HG03558 (cell line): ENCODE results near the gene CDPF1.
"Not testable (repeated sequence)": the region's sequence is repeated elsewhere in the genome, so short reads cannot be mapped to it uniquely, and the experiment has no call there.

Source experiments
- ATAC-seq: cut with Tn5 transposase; IDR thresholded peaks from one replicate; pipeline ENCODE4 v1.9.1; 2021; ENCODE audit warnings: moderate number of reproducible peaks; ENCODE audit not compliant: unreplicated experiment; ENCODE audit errors: extremely low read depth

CDPF1 gene

DNA sequence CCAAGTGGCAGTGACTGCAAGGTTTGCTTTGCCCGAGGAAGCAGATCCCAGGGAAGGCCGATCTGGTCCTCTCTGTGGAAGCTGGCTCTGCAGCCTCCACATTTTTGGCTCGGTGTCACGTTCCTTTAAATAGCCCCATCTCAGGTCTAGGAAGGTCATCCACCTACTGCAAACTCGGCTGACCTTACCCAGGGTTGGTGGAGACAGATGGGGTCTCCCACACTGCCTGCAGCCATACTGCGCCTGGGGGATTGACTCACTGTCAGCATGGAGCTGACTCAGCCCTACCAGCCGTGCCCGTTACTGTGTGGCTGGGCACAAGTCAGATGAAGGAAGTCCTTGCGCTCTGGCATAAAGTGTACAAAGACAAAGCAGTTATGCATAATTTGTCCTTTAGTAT, 16.9 kb downstream of the CDPF1 start:
- no peak for ATAC-seq

DNA sequence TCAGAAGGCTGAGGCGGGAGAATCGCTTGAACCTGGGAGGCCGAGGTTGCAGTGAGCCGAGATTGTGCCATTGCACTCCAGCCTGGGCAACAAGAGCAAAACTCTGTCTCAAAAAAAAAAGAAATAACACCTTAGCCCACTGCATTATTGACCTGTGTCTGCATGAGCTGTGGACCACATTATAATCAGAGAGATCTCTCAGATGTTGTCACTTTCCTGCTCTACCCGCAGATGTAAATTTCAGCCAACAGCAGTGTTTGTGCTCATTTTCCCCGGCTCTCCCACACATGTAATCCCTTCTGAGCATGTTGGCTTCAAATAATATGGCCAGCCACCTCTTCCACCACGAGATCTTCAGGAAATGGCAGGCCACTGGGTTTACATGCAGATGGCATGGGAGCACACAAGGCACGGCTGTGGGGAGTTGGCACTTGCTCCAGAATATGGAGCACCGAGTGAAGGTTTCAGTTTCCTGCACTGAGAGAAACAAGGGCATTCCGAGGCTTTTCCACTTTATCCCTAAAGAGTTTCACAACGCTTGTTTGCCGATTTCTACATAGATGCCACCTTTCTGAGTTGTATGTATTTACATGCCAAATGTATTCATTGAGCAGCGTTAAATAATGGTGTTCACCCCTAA, 19.7 kb downstream of the CDPF1 start:
- ATAC-seq = no peak

DNA sequence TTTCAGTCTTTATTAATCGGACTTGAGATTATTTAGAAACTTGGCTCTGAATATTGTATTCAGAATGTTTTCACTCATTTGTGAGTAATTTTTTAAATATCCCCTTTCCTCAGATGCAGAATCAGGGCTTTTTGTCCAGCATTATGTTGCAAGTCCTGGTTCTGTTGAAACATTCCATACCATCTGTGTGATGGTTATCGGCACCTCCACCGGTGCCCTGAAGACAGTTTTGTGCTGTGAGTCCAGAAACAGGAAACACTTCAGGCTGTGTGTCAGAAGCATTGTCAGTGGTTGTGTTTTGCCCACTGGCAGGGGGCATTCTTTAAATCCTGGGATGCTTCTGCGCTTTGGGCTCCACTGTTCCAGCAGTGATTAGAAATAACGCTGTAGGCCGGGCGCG, 20.4 kb downstream of the CDPF1 start:
- ATAC-seq = no peak

DNA sequence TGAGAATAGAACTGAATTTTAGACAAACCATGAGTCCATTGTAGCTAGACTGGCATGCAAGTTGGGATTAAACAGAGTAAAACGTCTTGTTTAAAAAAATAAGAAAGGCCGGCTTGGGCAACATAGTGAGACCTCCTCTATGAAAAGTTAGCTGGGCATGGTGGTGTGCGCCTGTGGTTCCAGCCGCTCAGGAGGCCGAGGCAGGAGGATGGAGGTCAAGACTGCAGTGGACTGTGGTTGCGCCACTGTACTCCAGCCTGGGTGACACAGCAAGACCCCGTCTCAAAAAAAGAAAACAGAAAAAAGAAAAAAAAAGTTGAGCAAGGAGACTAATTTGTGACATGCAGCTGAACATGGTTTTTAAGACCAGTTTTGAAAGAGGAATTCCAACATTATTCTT, 23.5 kb downstream of the CDPF1 start:
- no peak for ATAC-seq

DNA sequence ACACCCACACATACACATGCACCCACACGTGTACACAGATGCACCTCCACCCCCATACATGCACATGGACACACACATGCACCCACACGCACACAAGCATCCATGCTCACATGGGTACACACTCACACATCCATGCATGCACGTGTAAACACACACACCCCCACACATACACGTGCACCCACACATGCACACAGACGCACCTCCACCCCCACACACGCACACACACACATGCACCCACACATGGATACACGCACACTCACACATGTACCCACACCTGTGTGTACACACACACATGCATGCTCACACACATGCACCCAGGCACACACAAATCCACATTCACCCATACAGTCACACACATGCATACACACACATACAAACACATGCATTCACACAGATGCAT, 24.5 kb downstream of the CDPF1 start:
- ATAC-seq = no peak

DNA sequence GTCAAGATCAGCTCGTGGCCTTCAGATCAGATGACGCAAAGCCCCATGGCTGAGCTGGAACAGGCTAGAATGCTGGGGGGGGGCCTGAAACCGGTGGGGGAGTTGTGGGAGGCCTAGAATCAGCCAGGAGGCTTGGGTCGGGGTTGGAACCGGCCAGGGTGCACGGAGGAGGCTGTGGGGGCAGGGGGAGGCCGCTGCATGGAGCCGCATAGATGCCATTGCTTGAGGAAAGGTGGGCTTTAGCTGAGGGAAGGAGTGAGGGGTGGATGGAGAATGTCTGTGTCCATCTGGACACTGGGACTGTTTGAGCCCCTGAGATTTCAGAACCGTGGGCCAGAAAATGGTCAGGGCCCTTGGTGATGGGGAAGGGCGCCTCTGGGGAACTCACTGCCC, 25.2 kb downstream of the CDPF1 start:
- ATAC-seq = no peak

DNA sequence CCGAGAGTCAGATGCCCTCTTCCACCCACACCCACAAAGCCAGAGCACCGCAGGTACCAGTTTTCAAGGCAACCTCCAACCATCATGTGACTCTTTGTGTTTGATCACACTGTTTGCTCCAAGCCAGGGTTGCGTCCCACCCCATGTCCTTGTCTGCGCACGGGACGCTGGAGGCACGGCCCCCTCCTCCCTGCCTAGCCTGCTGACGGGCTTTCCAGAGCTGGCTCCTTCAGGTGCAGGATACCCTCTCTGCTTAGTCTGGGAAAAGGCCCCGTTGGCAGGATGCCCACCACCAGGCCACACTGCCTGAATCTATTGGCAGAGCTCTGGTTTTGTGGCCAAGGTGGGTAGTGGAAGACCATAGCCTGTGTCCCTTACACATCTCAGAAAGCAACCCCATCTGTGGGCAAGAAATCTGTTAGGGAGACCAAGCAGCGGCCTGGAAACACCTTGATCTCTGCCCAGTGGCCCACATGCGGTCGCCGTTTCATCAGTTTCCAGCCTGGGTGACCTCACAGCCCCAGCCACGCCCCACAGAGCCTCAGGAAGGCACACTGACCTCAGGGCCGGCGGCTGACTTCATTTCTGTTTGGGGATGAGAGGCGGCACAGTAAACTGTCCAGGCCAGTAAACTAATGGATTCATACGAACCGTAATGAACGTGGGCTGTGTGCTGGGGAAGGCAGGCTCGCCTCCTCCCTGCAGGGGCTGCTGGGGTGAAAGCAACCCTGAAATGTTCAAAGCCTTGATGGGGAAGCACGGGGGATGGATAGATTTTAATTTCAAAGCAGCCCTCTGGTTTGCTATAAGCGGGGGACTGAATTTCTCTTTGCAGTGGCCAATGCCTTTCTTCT, 25.8 kb downstream of the CDPF1 start:
- ATAC-seq = no peak

DNA sequence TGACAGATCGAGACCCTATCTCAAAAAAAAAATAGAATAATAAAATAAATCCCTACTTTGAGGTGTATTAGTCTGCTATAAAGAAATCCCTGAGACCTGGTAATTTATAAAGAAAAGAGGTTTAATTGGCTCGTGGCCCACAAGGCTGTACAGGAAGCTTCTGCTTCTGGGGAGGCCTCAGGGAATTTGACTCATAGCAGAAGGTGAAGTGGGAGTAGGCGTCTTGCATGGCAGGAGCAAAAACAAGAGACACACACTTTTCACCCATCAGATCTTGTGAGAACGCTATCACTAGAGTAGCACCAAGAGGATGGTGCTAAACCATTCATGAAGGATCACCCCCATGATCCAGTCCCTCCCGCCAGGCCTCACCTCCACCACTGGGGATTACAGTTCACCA, 29.2 kb downstream of the CDPF1 start:
- ATAC-seq = no peak

DNA sequence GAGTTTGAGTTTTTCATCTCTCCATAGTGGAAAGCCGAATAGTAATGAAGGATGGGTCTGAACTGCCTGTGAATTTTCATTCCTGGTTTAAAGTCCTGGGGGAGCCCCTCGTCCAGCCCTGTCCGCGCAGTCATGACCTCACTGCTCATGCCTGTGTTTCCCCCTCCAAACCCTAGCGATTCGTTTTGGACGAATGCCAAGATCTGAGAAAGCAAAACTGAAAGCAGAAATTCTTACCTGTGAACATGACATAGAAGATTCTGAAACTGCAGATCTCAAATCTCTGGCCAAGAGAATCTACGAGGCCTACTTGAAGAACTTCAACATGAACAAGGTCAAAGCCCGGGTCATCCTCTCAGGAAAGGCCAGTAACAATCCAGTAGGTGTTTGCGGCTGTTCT, 30.5 kb downstream of the CDPF1 start:
- no peak for ATAC-seq

DNA sequence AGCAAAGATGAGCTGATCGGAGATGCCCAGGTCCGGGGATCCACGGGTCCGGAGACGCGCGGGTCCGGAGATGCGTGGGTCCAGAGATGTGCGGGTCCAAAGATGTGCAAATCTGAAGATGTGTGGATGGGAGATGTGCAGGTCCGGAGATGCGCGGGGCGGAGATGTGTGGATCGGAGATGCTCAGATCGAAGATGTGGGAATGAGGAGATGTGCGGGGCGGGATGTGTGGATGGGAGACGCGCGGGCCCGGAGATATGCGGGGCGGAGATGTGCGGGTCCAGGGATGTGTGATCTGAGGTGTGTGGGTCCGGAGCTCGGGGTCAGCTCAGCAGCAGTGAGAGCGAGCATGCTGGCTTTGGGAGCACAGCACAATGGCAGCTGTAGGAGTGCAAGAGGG, 35.5 kb downstream of the CDPF1 start:
- no peak for ATAC-seq

DNA sequence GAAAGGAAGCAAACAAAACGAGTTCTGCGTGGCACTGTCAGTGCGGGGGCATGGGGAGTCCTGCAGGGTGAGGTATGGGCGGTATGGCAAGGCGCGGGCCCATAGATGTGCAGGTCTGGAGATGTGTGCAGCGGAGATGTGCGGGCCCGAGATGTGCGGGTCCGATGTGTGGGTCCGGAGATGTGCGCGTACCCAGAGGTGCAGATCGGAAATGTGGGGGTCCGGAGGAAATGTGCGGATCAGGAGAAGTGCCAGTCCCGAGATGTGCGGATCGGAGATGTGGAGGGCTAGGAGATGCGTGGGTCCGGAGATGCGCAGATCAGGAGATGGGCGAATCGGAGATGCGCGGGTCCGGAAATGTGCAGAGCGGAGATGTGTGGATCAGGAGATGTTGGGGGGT, 35.9 kb downstream of the CDPF1 start:
- ATAC-seq = no peak

DNA sequence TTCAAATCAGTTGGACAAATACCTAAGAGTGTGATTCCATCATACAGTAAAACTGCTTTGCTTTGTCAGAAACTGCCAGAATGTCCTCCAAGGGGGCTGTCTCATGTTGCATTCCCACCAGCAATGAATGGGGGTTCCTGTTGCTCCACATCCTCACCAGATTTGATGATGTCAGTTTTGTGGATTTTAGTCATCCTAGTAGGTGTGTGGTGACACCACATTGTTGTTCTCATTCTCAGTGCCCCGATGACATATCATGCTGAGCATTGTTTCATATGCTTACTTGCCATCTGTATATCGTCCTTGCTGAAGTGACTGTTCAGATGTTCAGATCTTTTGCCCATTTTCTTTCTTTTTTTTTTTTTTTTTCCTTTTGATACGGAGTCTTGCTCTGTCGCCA, 37.0 kb downstream of the CDPF1 start:
- ATAC-seq = no peak

DNA sequence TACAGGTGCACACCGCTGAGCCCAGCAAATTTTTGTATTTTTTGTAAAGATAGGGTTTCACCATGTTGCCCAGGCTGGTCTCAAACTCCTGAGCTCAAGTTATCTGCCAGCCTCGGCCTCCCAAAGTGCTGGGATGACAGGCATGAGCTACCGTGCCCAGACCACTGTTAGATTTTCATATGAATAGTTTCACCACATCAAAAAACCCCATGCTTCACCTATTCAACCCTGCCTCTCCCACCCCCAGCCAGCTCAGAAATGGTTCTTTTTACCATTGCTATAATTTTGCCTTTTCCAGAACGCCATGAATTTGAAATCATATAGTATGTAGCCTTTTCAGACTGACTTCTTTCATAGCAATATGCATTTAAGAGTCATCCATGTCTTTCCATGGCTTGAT, 37.9 kb downstream of the CDPF1 start:
- no peak for ATAC-seq

DNA sequence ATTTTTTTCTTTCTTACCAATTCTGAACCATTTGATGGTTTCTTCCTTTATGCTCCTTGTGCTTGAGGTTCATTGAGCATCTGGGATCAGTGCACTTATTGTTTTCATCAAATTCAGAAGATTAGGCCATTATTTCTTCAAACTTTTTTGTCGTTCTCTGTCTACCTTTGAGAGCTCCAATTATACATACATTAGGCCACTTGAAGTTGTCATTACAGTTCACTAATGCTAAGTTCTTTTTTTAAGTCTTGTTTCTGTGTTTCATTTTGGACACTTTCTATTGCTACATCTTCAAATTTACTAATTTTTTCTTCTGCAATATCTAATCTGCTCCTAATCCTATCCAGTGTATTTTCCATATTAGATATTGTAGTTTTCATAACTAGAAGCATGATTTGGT, 40.8 kb downstream of the CDPF1 start:
- no peak for ATAC-seq

DNA sequence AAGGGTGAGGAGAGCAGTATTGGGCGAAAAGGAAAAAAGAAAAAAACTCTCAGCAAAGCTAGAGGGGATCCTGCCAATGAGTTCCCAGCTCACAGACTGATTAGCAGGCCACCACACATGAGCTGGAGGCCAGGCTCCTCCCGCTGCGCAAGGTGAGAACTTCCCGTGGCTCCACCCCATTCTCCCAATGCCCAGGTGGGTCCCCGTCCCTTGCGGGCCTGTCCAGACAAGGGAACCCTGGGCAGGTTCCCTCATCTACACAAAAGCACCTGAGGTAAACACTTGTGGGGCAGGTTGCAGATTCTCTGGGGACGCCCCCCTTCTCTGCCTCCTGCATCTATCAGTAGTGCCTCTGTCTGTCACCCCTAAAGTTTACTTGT, 46.5 kb downstream of the CDPF1 start:
- ATAC-seq = no peak

DNA sequence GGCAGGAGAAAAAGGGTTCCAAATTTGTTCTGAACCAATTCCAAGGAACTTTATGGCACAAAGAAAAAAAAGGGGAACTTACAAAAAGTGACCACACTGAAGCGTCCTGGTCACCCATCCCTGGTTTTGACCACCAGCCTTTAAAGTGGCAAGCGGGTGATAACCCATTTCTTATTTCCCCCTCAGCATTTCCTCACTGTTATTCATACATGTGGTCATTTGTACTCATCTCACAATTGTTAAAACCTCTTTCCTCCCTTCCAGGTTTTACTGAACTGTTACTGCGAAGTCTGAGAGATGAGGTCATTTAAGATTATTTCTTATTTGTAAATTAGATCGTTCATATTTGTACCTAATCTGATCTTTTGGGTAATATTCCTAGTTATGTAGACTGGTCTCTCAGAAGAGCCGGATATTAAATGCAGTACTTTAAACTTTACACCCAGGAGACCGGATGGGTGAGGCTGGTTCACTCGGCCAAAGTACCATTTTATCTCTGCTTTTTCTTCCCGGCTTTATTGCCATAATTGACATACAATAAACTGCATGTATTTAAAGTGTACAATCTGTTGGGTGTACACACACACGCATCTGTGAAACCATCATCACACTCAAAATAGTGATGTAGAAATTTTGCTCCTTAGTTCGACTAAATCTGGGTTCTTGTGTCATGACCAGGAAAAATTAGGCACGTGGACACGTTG, 47.0 kb downstream of the CDPF1 start:
- no peak for ATAC-seq

DNA sequence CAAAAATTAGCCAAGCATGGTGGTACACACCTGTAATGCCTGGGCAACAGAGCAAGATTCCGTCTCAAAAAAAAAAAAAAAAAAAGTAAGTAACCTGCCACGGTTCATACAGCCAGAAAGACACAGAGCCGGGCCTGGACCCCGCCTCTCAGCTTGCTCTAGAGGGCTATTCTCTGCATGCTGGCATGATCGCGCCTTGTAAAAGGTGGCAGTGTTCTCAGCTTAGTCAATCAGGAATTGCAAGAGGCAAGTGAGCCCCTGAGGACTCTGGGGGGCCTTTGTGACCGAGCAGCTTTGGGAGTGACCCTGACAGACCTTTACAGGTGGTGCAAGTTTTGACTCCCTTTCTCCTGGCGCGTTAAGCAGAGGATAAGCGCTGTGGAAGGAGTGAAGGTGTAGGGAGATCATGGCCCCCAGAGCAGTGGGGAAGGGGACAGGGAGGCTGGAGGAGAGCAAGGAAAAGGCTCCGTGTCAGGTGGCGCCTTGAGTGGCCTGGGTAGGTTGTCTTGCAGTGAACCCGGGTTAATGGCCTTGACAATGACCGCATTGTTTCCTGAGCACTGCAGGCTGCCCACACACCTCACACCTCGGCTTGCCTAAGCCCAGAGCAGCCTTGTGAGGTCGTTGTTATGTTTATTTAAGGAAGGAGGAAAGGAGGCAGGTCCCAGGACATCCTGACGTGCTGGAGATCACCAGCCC, 48.9 kb downstream of the CDPF1 start:
- ATAC-seq = no peak

DNA sequence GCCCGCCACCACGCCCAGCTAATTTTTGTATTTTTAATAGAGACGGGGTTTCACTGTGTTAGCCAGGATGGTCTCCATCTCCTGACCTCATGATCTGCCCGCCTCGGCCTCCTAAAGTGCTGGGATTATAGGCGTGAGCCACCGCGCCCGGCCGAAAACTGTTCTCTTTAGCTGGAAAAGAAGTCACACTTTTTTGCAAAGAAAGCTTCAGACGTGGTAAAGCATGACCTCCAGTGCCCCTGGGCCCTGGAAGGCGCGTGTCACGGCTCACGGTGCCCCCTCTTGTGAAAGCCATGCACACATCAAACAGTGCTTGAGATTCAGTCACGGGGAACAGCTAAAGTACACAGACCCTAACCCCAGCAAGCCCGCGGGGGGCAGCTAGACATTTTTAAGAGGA, 51.3 kb downstream of the CDPF1 start:
- not testable (repeated sequence) for ATAC-seq

DNA sequence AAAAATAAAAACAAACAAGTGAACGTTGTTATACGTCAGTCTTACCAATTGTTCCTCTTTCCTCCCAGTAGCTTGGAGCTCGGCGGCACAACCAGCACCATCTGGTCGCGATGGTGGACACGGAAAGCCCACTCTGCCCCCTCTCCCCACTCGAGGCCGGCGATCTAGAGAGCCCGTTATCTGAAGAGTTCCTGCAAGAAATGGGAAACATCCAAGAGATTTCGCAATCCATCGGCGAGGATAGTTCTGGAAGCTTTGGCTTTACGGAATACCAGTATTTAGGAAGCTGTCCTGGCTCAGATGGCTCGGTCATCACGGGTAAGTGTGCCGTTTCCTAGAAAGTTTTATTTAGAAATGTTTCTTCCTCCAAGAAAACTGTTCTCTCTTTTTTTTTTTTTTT, 51.8 kb downstream of the CDPF1 start:
- ATAC-seq = no peak

DNA sequence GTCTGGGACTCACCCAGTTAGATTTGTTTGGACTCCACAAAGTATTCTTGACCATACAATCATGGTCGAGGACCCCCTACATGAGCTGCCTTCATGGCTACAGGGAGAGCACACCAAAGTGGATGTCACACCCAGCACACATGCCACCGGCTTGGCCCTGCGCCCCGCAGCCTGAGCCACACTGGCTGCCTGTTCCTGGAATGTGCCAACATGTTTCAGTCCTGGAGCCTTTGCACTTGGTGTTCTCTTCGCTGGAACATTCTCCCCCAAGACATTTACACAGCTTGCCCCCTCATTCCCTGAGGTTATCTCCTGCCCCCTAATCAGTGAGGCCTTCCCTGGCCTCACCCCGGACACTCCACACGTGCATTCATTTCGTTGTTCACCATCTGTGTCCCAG, 53.8 kb downstream of the CDPF1 start:
- no peak for ATAC-seq
